GM23338 (cell line): Measurements from ENCODE around the gene UAP1. TPM values are rescaled to one million over a fixed set of nuclear protein-coding genes. Genes with fewer than 3 reads are reported as not detected.

Experiments
- ATAC-seq: fragments of 200-7000 bp; cut with Tn5 transposase; 3 replicates; pipeline ENCODE4 v1.9.1; 2020
- DNase-seq: peaks from one replicate; pipeline ENCODE4 v3.0.0-alpha.2; 2015; ENCODE audit warnings: low spot score
- H2AFZ ChIP-seq: fragments of 200-600 bp; sonication (generic); 2 replicates; pipeline ENCODE4 v1.8.0; 2016; ENCODE audit warnings: antibody characterized with exemption, mild to moderate bottlenecking, moderate library complexity
- H3F3A ChIP-seq: fragments of 200-600 bp; sonication (generic); replicated peaks from 2 replicates; pipeline ENCODE4 v1.8.0; 2017; ENCODE audit warnings: antibody characterized with exemption, mixed run types, low read depth
- H3K27ac ChIP-seq: fragments of 200-600 bp; sonication (generic); 2 replicates; pipeline ENCODE4 v1.6.1; 2016; ENCODE audit warnings: low read depth
- H3K27me3 ChIP-seq: fragments of 200-600 bp; sonication (generic); 2 replicates; pipeline ENCODE4 v1.8.0; 2016; ENCODE audit warnings: mild to moderate bottlenecking, mixed run types, moderate library complexity; ENCODE audit not compliant: insufficient read depth
- H3K36me3 ChIP-seq: fragments of 200-600 bp; sonication (generic); 2 replicates; pipeline ENCODE4 v1.8.0; 2016; ENCODE audit warnings: mild to moderate bottlenecking; ENCODE audit not compliant: insufficient read depth
- H3K4me1 ChIP-seq: fragments of 200-600 bp; sonication (generic); 2 replicates; pipeline ENCODE4 v1.8.0; 2016; ENCODE audit warnings: mild to moderate bottlenecking, moderate library complexity; ENCODE audit not compliant: insufficient read depth
- H3K4me2 ChIP-seq: fragments of 200-600 bp; sonication (generic); 2 replicates; pipeline ENCODE4 v1.7.1; 2017; ENCODE audit warnings: mixed run types
- H3K4me3 ChIP-seq: fragments of 200-600 bp; sonication (generic); 2 replicates; pipeline ENCODE4 v1.6.1; 2016; ENCODE audit warnings: mixed run types
- H3K79me2 ChIP-seq: fragments of 200-600 bp; sonication (generic); replicated peaks from 2 replicates; pipeline ENCODE4 v1.8.0; 2017; ENCODE audit warnings: mild to moderate bottlenecking; ENCODE audit not compliant: insufficient read depth
- H3K9me2 ChIP-seq: fragments of 200-600 bp; sonication (generic); 2 replicates; pipeline ENCODE4 v1.8.0; 2017; ENCODE audit not compliant: insufficient read depth
- H4K20me1 ChIP-seq: fragments of 200-600 bp; sonication (generic); replicated peaks from 2 replicates; pipeline ENCODE4 v1.8.0; 2017; ENCODE audit warnings: mild to moderate bottlenecking; ENCODE audit not compliant: insufficient read depth
- H3K27ac Mint-ChIP-seq: 2 replicates; pipeline ENCODE4 v1.8.0; 2020; ENCODE audit warnings: inconsistent platforms, mild to moderate bottlenecking, moderate library complexity, mixed read lengths
- H3K27me3 Mint-ChIP-seq: 3 replicates; pipeline ENCODE4 v1.8.0; 2022; ENCODE audit warnings: low read depth, mild to moderate bottlenecking, moderate library complexity, mixed read lengths, inconsistent platforms; ENCODE audit not compliant: insufficient read depth, poor library complexity
- H3K36me3 Mint-ChIP-seq: 3 replicates; pipeline ENCODE4 v1.8.0; 2021; ENCODE audit warnings: low read depth, mild to moderate bottlenecking, inconsistent platforms, moderate library complexity, mixed read lengths
- H3K4me1 Mint-ChIP-seq: 3 replicates; pipeline ENCODE4 v1.8.0; 2020; ENCODE audit warnings: mild to moderate bottlenecking, inconsistent platforms, mixed read lengths
- H3K4me3 Mint-ChIP-seq: 3 replicates; pipeline ENCODE4 v1.8.0; 2021; ENCODE audit warnings: moderate library complexity, mild to moderate bottlenecking, inconsistent platforms, mixed read lengths
- H3K9me3 Mint-ChIP-seq: 3 replicates; pipeline ENCODE4 v1.8.0; 2020; ENCODE audit warnings: moderate library complexity, mild to moderate bottlenecking, inconsistent platforms, mixed read lengths
- CTCF ChIP-seq, 2 experiments: fragments of 200-600 bp in 1 of 2; sonication (generic) in 1 of 2; conservative IDR thresholded peaks; 2 replicates each; pipeline versions ENCODE4 v1.5.1 to v1.6.1; 2016 to 2017; ENCODE audit warnings: antibody characterized with exemption in 2 of 2, low read depth in 2 of 2, mild to moderate bottlenecking in 2 of 2, moderate library complexity in 1 of 2
- EZH2 ChIP-seq: fragments of 200-600 bp; sonication (generic); IDR thresholded peaks from one replicate; pipeline ENCODE4 v1.8.0; 2017; ENCODE audit warnings: antibody characterized with exemption, mild to moderate bottlenecking, low read depth; ENCODE audit not compliant: unreplicated experiment
- EZH2phosphoT487 ChIP-seq: fragments of 200-600 bp; sonication (generic); IDR thresholded peaks from one replicate; pipeline ENCODE4 v1.8.1; 2018; ENCODE audit warnings: antibody characterized with exemption; ENCODE audit not compliant: unreplicated experiment
- NANOG ChIP-seq: IDR thresholded peaks from 2 replicates; pipeline ENCODE4 v1.6.1; 2016; ENCODE audit warnings: antibody characterized with exemption, borderline replicate concordance
- POLR2AphosphoS5 ChIP-seq: IDR thresholded peaks from 2 replicates; pipeline ENCODE4 v1.6.1; 2016; ENCODE audit warnings: antibody characterized with exemption, low read depth
- STAT1 ChIP-seq: IDR thresholded peaks from one replicate; pipeline ENCODE4 v1.6.1; 2016; ENCODE audit warnings: antibody characterized with exemption; ENCODE audit not compliant: unreplicated experiment
- ZNF331 ChIP-seq: fragments of 250-450 bp; sonication (Bioruptor Pico); IDR thresholded peaks from 2 replicates; pipeline ENCODE4 v1.5.0; 2020; ENCODE audit warnings: low read depth, mild to moderate bottlenecking, moderate library complexity
- polyA plus RNA-seq: library from polyadenylated mRNA; unstranded; fragments of >200 nt; fragmentation: Nextera tagmentation; extraction: Ambion mirVana; gene quantifications from 2 replicates; pipeline ENCODE4 v1.2.1, GENCODE V29; 2016
- total RNA-seq: library from RNA; depleted of rRNA; stranded (reverse); fragments of >200 nt; shearing (Covaris generic); gene quantifications from 2 replicates; pipeline ENCODE4 v1.2.3, GENCODE V29; 2014
- TF ChIP-seq, protein P1 (sequence below): IDR thresholded peaks from one replicate; pipeline ENCODE4 v1.6.1; 2018; ENCODE audit warnings: antibody characterized with exemption; ENCODE audit not compliant: unreplicated experiment

The UAP1 gene
- total and polyA plus RNA-seq, 2 experiments from 2014 or later = 26.7 to 33.3 TPM

DNA sequence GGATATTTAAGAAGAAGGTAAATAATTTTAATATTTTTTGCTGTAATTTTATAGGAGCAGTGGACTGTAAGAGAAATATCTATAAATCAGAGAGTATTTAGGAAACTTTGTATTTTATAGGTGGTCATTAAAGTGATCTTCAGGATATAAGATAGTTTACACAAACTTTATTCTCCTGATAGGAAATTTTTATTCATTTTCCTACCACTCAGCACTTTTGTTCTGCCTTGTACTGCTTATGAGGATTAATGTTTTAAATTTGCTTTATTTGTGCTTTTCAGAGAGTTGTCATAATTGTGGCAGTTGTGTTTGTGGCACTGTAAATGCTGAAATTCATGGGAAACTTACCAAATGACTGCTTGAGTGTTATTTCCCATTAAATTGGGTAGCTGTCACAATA, 34.2 kb upstream of the UAP1 start:
- Mint-ChIP-seq H3K4me1 (peaks cover 15% of the 10 kb centered on the region), H3K36me3 (peaks cover 21% of the 10 kb centered on the region; the same call in 2 of the 3 replicates), H3K27me3 (peaks cover 2% of the 10 kb centered on the region), H3K27ac (no peak overlapping the region), H3K4me3 (no peak overlapping the region), H3K9me3 (no peaks in the 10 kb centered on the region)
- DNase-seq (no peak), ATAC-seq (no peak)
- H2AFZ ChIP-seq = no peak overlapping the region
- peaks cover 4% of the 10 kb centered on the region; the same call in 1 of the 2 replicates for H4K20me1 ChIP-seq
- no peaks in the 10 kb centered on the region for H3K27me3 ChIP-seq
- no peak overlapping the region for H3K4me3 ChIP-seq
- TF ChIP-seq POLR2AphosphoS5 = no peak
- no peak for TF ChIP-seq STAT1
- TF ChIP-seq CTCF (conservative IDR thresholded peaks at IDR 0.05; ENCODE audit: low read depth in 2 of 2) = no peak
- TF ChIP-seq NANOG = no peak
- no peak for TF ChIP-seq EZH2phosphoT487
- H3K27ac ChIP-seq = no peak overlapping the region
- H3K79me2 ChIP-seq = 0 out of 2 replicates have a peak, but pooled peaks cover 3% of the 10 kb centered on the region
- no peak overlapping the region for H3K4me2 ChIP-seq
- H3K9me2 ChIP-seq = no peaks in the 10 kb centered on the region
- H3K36me3 ChIP-seq = peaks cover 16% of the 10 kb centered on the region
- no peaks in the 10 kb centered on the region for H3F3A ChIP-seq
- peaks cover 11% of the 10 kb centered on the region; the same call in 1 of the 2 replicates for H3K4me1 ChIP-seq

DNA sequence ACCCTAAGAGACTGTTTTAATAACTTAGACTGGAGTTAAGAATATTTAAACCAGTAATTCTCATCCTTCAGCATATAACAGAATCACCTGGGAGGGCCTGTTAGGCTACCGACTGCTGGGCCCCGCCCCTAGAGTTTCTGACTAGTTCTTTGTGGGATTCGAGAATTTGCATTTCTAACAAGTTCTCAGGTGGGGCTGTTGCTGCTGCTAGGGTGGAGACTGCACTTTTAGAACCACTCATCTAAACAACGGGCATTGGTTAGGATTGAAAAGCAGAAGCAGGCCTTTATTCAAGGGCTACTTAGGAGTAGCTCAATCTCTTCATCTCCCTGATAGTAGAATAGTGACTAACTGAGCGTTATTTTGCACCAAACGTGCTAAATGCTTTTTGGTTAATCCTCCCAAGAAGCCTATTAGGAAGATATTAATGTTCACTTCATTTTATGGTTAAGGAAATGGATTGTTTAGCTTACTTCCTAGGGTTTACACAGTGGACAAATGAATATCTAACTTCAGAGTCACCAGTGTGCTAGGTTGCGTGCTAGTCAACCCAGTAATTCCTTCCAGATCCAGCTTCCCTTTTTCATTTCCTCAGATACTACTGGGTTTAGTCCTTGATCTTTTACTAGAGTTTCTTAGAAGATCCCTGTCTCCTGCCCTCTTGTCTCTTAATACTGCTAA, 31.1 kb upstream of the UAP1 start:
- no peak overlapping the region for H3K4me3 ChIP-seq
- Mint-ChIP-seq H3K36me3 (peaks cover 3% of the 10 kb centered on the region; the same call in 2 of the 3 replicates), H3K9me3 (no peaks in the 10 kb centered on the region), H3K4me1 (peaks cover 15% of the 10 kb centered on the region), H3K27me3 (peaks cover 4% of the 10 kb centered on the region), H3K27ac (no peak overlapping the region), H3K4me3 (no peak overlapping the region)
- no peak overlapping the region for H2AFZ ChIP-seq
- no peak for TF ChIP-seq EZH2phosphoT487
- no peaks in the 10 kb centered on the region for H3F3A ChIP-seq
- no peaks in the 10 kb centered on the region for H3K79me2 ChIP-seq
- no peaks in the 10 kb centered on the region for H3K27me3 ChIP-seq
- H3K9me2 ChIP-seq = no peaks in the 10 kb centered on the region
- H4K20me1 ChIP-seq = no peaks in the 10 kb centered on the region
- peak overlapping the region; percentile 5; the same call in 1 of the 2 replicates for H3K4me2 ChIP-seq
- H3K36me3 ChIP-seq = no peaks in the 10 kb centered on the region
- ATAC-seq (peak; percentile 99), DNase-seq (peak; percentile 85)
- H3K27ac ChIP-seq = no peak overlapping the region
- peaks cover 11% of the 10 kb centered on the region; the same call in 1 of the 2 replicates for H3K4me1 ChIP-seq

DNA sequence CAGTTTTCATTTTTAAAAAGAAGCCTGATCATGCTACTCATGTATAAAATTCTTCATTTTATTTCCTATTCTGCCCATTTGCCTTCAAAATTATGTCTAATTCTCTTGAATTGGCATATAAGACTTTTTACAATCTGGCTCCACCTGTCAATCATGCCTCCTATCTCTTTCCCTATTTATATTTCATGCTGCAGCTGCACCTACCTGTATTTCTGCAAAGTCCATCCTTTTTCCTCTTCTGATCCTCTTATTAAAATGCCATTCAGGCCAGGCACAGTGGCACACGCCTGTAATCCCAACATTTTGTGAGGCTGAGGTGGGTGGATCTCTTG, 30.6 kb upstream of the UAP1 start:
- H3K4me1 Mint-ChIP-seq = peaks cover 15% of the 10 kb centered on the region
- ATAC-seq (no peak), DNase-seq (no peak)
- Histone ChIP-seq H3K4me2 (0 out of 2 replicates have a peak overlapping the region, but pooled peaks have one; percentile 5), H3K79me2 (no peaks in the 10 kb centered on the region), H3K9me2 (no peaks in the 10 kb centered on the region), H3K4me1 (peaks cover 11% of the 10 kb centered on the region; the same call in 1 of the 2 replicates), H3K27ac (no peak overlapping the region), H2AFZ (no peak overlapping the region), H3K4me3 (no peak overlapping the region), H3K36me3 (no peaks in the 10 kb centered on the region), H3K27me3 (no peaks in the 10 kb centered on the region), H3F3A (no peaks in the 10 kb centered on the region), H4K20me1 (no peaks in the 10 kb centered on the region)
- H3K27me3 Mint-ChIP-seq = peaks cover 4% of the 10 kb centered on the region
- no peaks in the 10 kb centered on the region for H3K9me3 Mint-ChIP-seq
- H3K27ac Mint-ChIP-seq = no peak overlapping the region
- H3K4me3 Mint-ChIP-seq = no peak overlapping the region
- H3K36me3 Mint-ChIP-seq = peaks cover 2% of the 10 kb centered on the region; the same call in 2 of the 3 replicates
- TF ChIP-seq, protein P1, sequence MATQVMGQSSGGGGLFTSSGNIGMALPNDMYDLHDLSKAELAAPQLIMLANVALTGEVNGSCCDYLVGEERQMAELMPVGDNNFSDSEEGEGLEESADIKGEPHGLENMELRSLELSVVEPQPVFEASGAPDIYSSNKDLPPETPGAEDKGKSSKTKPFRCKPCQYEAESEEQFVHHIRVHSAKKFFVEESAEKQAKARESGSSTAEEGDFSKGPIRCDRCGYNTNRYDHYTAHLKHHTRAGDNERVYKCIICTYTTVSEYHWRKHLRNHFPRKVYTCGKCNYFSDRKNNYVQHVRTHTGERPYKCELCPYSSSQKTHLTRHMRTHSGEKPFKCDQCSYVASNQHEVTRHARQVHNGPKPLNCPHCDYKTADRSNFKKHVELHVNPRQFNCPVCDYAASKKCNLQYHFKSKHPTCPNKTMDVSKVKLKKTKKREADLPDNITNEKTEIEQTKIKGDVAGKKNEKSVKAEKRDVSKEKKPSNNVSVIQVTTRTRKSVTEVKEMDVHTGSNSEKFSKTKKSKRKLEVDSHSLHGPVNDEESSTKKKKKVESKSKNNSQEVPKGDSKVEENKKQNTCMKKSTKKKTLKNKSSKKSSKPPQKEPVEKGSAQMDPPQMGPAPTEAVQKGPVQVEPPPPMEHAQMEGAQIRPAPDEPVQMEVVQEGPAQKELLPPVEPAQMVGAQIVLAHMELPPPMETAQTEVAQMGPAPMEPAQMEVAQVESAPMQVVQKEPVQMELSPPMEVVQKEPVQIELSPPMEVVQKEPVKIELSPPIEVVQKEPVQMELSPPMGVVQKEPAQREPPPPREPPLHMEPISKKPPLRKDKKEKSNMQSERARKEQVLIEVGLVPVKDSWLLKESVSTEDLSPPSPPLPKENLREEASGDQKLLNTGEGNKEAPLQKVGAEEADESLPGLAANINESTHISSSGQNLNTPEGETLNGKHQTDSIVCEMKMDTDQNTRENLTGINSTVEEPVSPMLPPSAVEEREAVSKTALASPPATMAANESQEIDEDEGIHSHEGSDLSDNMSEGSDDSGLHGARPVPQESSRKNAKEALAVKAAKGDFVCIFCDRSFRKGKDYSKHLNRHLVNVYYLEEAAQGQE = no peak
- TF ChIP-seq EZH2 = no peak
- no peak for TF ChIP-seq POLR2AphosphoS5
- TF ChIP-seq ZNF331 = no peak
